Heart left ventricle (tissue), 13 donors: Measurements from ENCODE around the gene OXCT1.

Experiments
- CTCF ChIP-seq, 12 donors: fragments of 200-600 bp; sonication (generic) in 4 of 12; IDR thresholded peaks; one replicate each; pipeline versions ENCODE4 v1.5.0 to v1.8.0; 2018 to 2022; ENCODE audit warnings: antibody characterized with exemption in 12 of 12, mild to moderate bottlenecking in 5 of 12
- POLR2A ChIP-seq, 2 donors: fragments of 450-650 bp; IDR thresholded peaks; one replicate each; pipeline ENCODE4 v1.6.1; 2017; ENCODE audit warnings: antibody characterized with exemption in 2 of 2, mild to moderate bottlenecking in 2 of 2, moderate library complexity in 2 of 2
- donor health status: ischemic (EF 13 %, LVEDD 7.1; RV severe dilation, severe dysfunction).
- donor health status: DM: no; HTN: yes; CAD: no.
- donor health status: DM: no; HTN: no; CAD: no.
- donor health status: ischemic (EF 25% LVEDD 6.9; RV normal size, moderate dysfunction).
- donor health status: ischemic (EF 25% LVEDD 5.7; RV mildly dilated, moderate dysfunction).
- donor health status: ischemic (EF 35%, LVEDD 5.7; RV mildly dilated, moderate dysfunction).
- donor health status: nonischemic (EF 11% LVEDD 7.7; RV severe dilation, severe dysfunction).
- donor health status: DM: yes; HTN: yes; CAD: no.
- donor health status: PGD.
- donor health status: ischemic (EF 29% LVEDD 5.4; RV normal size, mild dysfunction).
- donor health status: nonischemic (EF 23%, LVEDD 6.1; RV moderate dilation, normal function).

GRCh38 chr5:41789434-41789833 lies 80.8 kb downstream of the OXCT1 start:
- TF ChIP-seq CTCF (IDR thresholded peaks at IDR 0.05) (no peak), POLR2A (IDR thresholded peaks at IDR 0.05) (no peak)
